CD8-positive, alpha-beta memory T cell (primary cell): ENCODE measurements around the gene ZC3HAV1L. TPM values are rescaled to one million over a fixed set of nuclear protein-coding genes. Genes with fewer than 3 reads are reported as not detected.
"Not testable (repeated sequence)": the region's sequence is repeated elsewhere in the genome, so short reads cannot be mapped to it uniquely, and the experiment has no call there.

Source experiments
- CTCF ChIA-PET: fragments of 350-600 bp; sonication (Branson Sonifier 250); formaldehyde crosslinking; loops from one replicate; lab custom pipeline; 2021; ENCODE audit warnings: antibody characterized with exemption; lab: Charles Lee
- POLR2A ChIA-PET: fragments of 350-600 bp; sonication (Branson Sonifier 250); formaldehyde crosslinking; loops from one replicate; lab custom pipeline; 2021; ENCODE audit warnings: antibody characterized with exemption; lab: Charles Lee
- DNase-seq, 5 donors: peaks; one replicate each; pipeline versions ENCODE4 v3.0.0 to v3.0.0-alpha.2; 2020 to 2022; ENCODE audit warnings: mixed read lengths in 1 of 5
- H3K27ac ChIP-seq: one replicate; pipeline ENCODE4 v1.7.0; 2013; ENCODE audit warnings: low read depth, mild to moderate bottlenecking, low read length, moderate library complexity
- H3K27me3 ChIP-seq: 2 replicates; pipeline ENCODE4 v1.7.0; 2013; ENCODE audit warnings: low read length, mild to moderate bottlenecking; ENCODE audit not compliant: insufficient read depth, poor library complexity, severe bottlenecking
- H3K36me3 ChIP-seq: 2 replicates; pipeline ENCODE4 v1.7.0; 2013; ENCODE audit warnings: mild to moderate bottlenecking, low read length, moderate library complexity; ENCODE audit not compliant: insufficient read depth
- H3K4me1 ChIP-seq: 2 replicates; pipeline ENCODE4 v1.7.0; 2013; ENCODE audit warnings: mild to moderate bottlenecking, low read length, moderate library complexity; ENCODE audit not compliant: insufficient read depth
- H3K4me3 ChIP-seq: 2 replicates; pipeline ENCODE4 v1.7.0; 2013; ENCODE audit warnings: mild to moderate bottlenecking, low read length
- H3K9me3 ChIP-seq: 2 replicates; pipeline ENCODE4 v1.7.0; 2013; ENCODE audit warnings: mild to moderate bottlenecking, low read length
- H3K27ac Mint-ChIP-seq, 8 donors: one replicate each; pipeline ENCODE4 v1.8.0; 2020 to 2021; ENCODE audit warnings: mixed read lengths in 8 of 8, mild to moderate bottlenecking in 6 of 8, inconsistent platforms in 3 of 8, moderate library complexity in 3 of 8
- H3K27me3 Mint-ChIP-seq, 2 donors: one replicate each; pipeline ENCODE4 v1.8.0; 2020 to 2021; ENCODE audit warnings: mixed read lengths in 2 of 2, mild to moderate bottlenecking in 1 of 2, moderate library complexity in 1 of 2
- H3K36me3 Mint-ChIP-seq, 3 donors: one replicate each; pipeline ENCODE4 v1.8.0; 2020 to 2021; ENCODE audit warnings: mixed read lengths in 3 of 3, inconsistent platforms in 1 of 3, mild to moderate bottlenecking in 1 of 3
- H3K4me1 Mint-ChIP-seq, 3 donors: one replicate each; pipeline ENCODE4 v1.8.0; 2020 to 2021; ENCODE audit warnings: mixed read lengths in 3 of 3, inconsistent platforms in 1 of 3, mild to moderate bottlenecking in 1 of 3
- H3K4me3 Mint-ChIP-seq, 7 donors: one replicate each; pipeline ENCODE4 v1.8.0; 2020 to 2021; ENCODE audit warnings: mixed read lengths in 7 of 7, mild to moderate bottlenecking in 6 of 7, moderate library complexity in 4 of 7, inconsistent platforms in 2 of 7
- H3K9me3 Mint-ChIP-seq, 5 donors: one replicate each; pipeline ENCODE4 v1.8.0; 2020 to 2022; ENCODE audit warnings: mixed read lengths in 5 of 5, mild to moderate bottlenecking in 3 of 5, moderate library complexity in 2 of 5, inconsistent platforms in 1 of 5
- polyA plus RNA-seq: library from polyadenylated mRNA; unstranded; fragments of 300-500 nt; fragmentation: Illumina TruSeq; gene quantifications from one replicate; pipeline ENCODE4 v1.2.3, GENCODE V29; 2021
- total RNA-seq, 2 experiments: library from RNA; stranded (reverse); gene quantifications; one replicate each; pipeline ENCODE4 v1.2.3, GENCODE V29; 2021

The ZC3HAV1L gene
- total and polyA plus RNA-seq, 3 experiments from 2014 or later = 1.1 to 13.6 (median 12.6) TPM

- CTCF ChIA-PET = interaction anchor here (1.4 to 3.0 kb wide), 2 partner anchors 16 to 41 kb away, joined by 3 to 9 read pairs; no protein-coding TSS in a partner anchor
- no peak overlapping the region for H3K27ac ChIP-seq
- no peaks in the 10 kb centered on the region for H3K9me3 ChIP-seq
- Mint-ChIP-seq H3K4me1 (peaks cover 12 to 28% (median 25%) of the 10 kb centered on the region in 3 donors), H3K27me3 (peaks cover 0 to 1% of the 10 kb centered on the region in 2 donors), H3K27ac (no peak overlapping the region), H3K9me3 (no peaks in the 10 kb centered on the region), H3K4me3 (peak overlapping the region; percentile 6 to 86 (median 80)), H3K36me3 (peaks cover 0 to 3% (median 3%) of the 10 kb centered on the region in 3 donors)
- no peak for DNase-seq
- no peaks in the 10 kb centered on the region for H3K36me3 ChIP-seq
- H3K4me3 ChIP-seq = no peak overlapping the region
- no peaks in the 10 kb centered on the region for H3K4me1 ChIP-seq
- POLR2A ChIA-PET = interaction anchor here (0.6 kb wide), 1 partner anchor 392 kb away, joined by 9 read pairs; no protein-coding TSS in a partner anchor
- H3K27me3 ChIP-seq = no peaks in the 10 kb centered on the region
Observed at GRCh38 chr7:139034336-139034735, 1.5 kb downstream of the ZC3HAV1L start.

GRCh38 chr7:139033346-139034114 lies 2.3 kb downstream of the ZC3HAV1L start:
- Mint-ChIP-seq H3K36me3 (peaks cover 0 to 4% (median 4%) of the 10 kb centered on the region in 3 donors), H3K4me3 (peak overlapping the region in 4 of 7 donors; percentile 52 to 86 (median 69)), H3K27ac (no peak overlapping the region), H3K4me1 (peaks cover 12 to 28% (median 25%) of the 10 kb centered on the region in 3 donors), H3K9me3 (no peaks in the 10 kb centered on the region), H3K27me3 (peaks cover 0 to 1% of the 10 kb centered on the region in 2 donors)
- CTCF ChIA-PET = interaction anchor here (1.4 to 3.0 kb wide), 4 partner anchors 9 to 147 kb away, joined by 3 to 9 read pairs (median 4); no protein-coding TSS in a partner anchor
- POLR2A ChIA-PET = no interaction called here
- no peak overlapping the region for H3K4me3 ChIP-seq
- H3K27me3 ChIP-seq = no peaks in the 10 kb centered on the region
- DNase-seq = no peak
- H3K36me3 ChIP-seq = no peaks in the 10 kb centered on the region
- no peaks in the 10 kb centered on the region for H3K4me1 ChIP-seq
- no peak overlapping the region for H3K27ac ChIP-seq
- H3K9me3 ChIP-seq = no peaks in the 10 kb centered on the region

GRCh38 chr7:139032473-139032872 lies 3.4 kb downstream of the ZC3HAV1L start:
- H3K4me3 ChIP-seq = no peak overlapping the region
- Mint-ChIP-seq H3K4me3 (no peak overlapping the region), H3K27me3 (peaks cover 0 to 1% of the 10 kb centered on the region in 2 donors), H3K36me3 (peaks cover 0 to 8% (median 6%) of the 10 kb centered on the region in 3 donors), H3K27ac (no peak overlapping the region), H3K4me1 (peaks cover 12 to 25% (median 25%) of the 10 kb centered on the region in 3 donors), H3K9me3 (no peaks in the 10 kb centered on the region)
- no peaks in the 10 kb centered on the region for H3K4me1 ChIP-seq
- ChIA-PET CTCF (interaction anchor here (1.5 to 3.0 kb wide), 4 partner anchors 10 to 146 kb away, joined by 4 to 9 read pairs (median 6); no protein-coding TSS in a partner anchor), POLR2A (no interaction called here)
- H3K27ac ChIP-seq = no peak overlapping the region
- H3K9me3 ChIP-seq = no peaks in the 10 kb centered on the region
- no peaks in the 10 kb centered on the region for H3K27me3 ChIP-seq
- no peaks in the 10 kb centered on the region for H3K36me3 ChIP-seq
- DNase-seq = no peak

GRCh38 chr7:139029353-139029752 lies 6.5 kb downstream of the ZC3HAV1L start:
- H3K9me3 ChIP-seq = no peaks in the 10 kb centered on the region
- Mint-ChIP-seq H3K9me3 (no peaks in the 10 kb centered on the region), H3K4me3 (no peak overlapping the region), H3K27ac (no peak overlapping the region), H3K4me1 (peaks cover 5 to 12% (median 7%) of the 10 kb centered on the region in 3 donors), H3K36me3 (peaks cover 0 to 14% (median 6%) of the 10 kb centered on the region in 3 donors), H3K27me3 (peaks cover 0 to 1% of the 10 kb centered on the region in 2 donors)
- no peaks in the 10 kb centered on the region for H3K27me3 ChIP-seq
- DNase-seq = no peak
- H3K4me1 ChIP-seq = no peaks in the 10 kb centered on the region
- H3K27ac ChIP-seq = no peak overlapping the region
- no peaks in the 10 kb centered on the region for H3K36me3 ChIP-seq
- H3K4me3 ChIP-seq = no peak overlapping the region
- CTCF ChIA-PET = interaction anchor here (0.6 to 1.1 kb wide), 2 partner anchors 46 to 76 kb away, joined by 3 read pairs; no protein-coding TSS in a partner anchor
- POLR2A ChIA-PET = no interaction called here

GRCh38 chr7:139026551-139026950 lies 9.3 kb downstream of the ZC3HAV1L start:
- POLR2A ChIA-PET = no interaction called here
- CTCF ChIA-PET = interaction anchor here (0.8 to 3.8 kb wide), 3 partner anchors 9 to 49 kb away, joined by 3 to 14 read pairs (median 4); no protein-coding TSS in a partner anchor
- H3K36me3 Mint-ChIP-seq = peaks cover 0 to 16% (median 6%) of the 10 kb centered on the region in 3 donors

GRCh38 chr7:139025861-139026260 lies 10.0 kb downstream of the ZC3HAV1L start:
- H3K9me3 Mint-ChIP-seq, H3K27ac Mint-ChIP-seq, POLR2A ChIA-PET, H3K4me1 Mint-ChIP-seq, H3K27ac ChIP-seq, H3K27me3 ChIP-seq, DNase-seq, H3K36me3 ChIP-seq, H3K4me3 Mint-ChIP-seq, H3K27me3 Mint-ChIP-seq, H3K4me3 ChIP-seq, H3K9me3 ChIP-seq, H3K4me1 ChIP-seq: not testable (repeated sequence)
- CTCF ChIA-PET = interaction anchor here (0.8 to 3.8 kb wide), 4 partner anchors 8 to 140 kb away, joined by 3 to 14 read pairs (median 4); no protein-coding TSS in a partner anchor
- H3K36me3 Mint-ChIP-seq = peaks cover 0 to 16% (median 6%) of the 10 kb centered on the region in 3 donors

More at GRCh38 chr7:139026551-139026950, 9.3 kb downstream of the ZC3HAV1L start:
- Histone ChIP-seq H3K4me3 (no peak overlapping the region), H3K27me3 (no peaks in the 10 kb centered on the region), H3K9me3 (no peaks in the 10 kb centered on the region), H3K36me3 (no peaks in the 10 kb centered on the region), H3K4me1 (no peaks in the 10 kb centered on the region), H3K27ac (no peak overlapping the region)
- no peak for DNase-seq
- Mint-ChIP-seq H3K4me1 (no peaks in the 10 kb centered on the region), H3K27me3 (peaks cover 0 to 1% of the 10 kb centered on the region in 2 donors), H3K9me3 (no peaks in the 10 kb centered on the region), H3K4me3 (no peak overlapping the region), H3K27ac (peak overlapping the region in 1 of 8 donors; percentile 3)

GRCh38 chr7:139023076-139023475 lies 12.8 kb downstream of the ZC3HAV1L start:
- H3K27ac ChIP-seq = no peak overlapping the region
- no peak overlapping the region for H3K4me3 Mint-ChIP-seq
- H3K9me3 ChIP-seq = no peaks in the 10 kb centered on the region
- no peak overlapping the region for H3K27ac Mint-ChIP-seq
- no peaks in the 10 kb centered on the region for H3K27me3 ChIP-seq
- CTCF ChIA-PET = interaction anchor here (0.6 to 3.8 kb wide), 2 partner anchors 52 to 365 kb away, joined by 3 to 14 read pairs; no protein-coding TSS in a partner anchor
- peaks cover 0 to 9% (median 0%) of the 10 kb centered on the region in 3 donors for H3K36me3 Mint-ChIP-seq
- no peak for DNase-seq
- H3K4me1 ChIP-seq = no peaks in the 10 kb centered on the region
- no peaks in the 10 kb centered on the region for H3K9me3 Mint-ChIP-seq
- H3K4me1 Mint-ChIP-seq = no peaks in the 10 kb centered on the region
- H3K36me3 ChIP-seq = no peaks in the 10 kb centered on the region
- H3K27me3 Mint-ChIP-seq = no peaks in the 10 kb centered on the region
- POLR2A ChIA-PET = no interaction called here
- no peak overlapping the region for H3K4me3 ChIP-seq
